HepG2 (cell line): ENCODE measurements around the gene SELPLG. TPM values are rescaled to one million over a fixed set of nuclear protein-coding genes. Genes with fewer than 3 reads are reported as not detected.

Experiments used
- ATAC-seq: fragments of 200-7000 bp; cut with Tn5 transposase; 3 replicates; pipeline ENCODE4 v1.9.1; 2020; ENCODE audit warnings: mild to moderate bottlenecking, moderate library complexity
- BruUV-seq: library from RNA; stranded (reverse); fragments of 400-500 nt; replicated peaks from 2 replicates; lab custom pipeline; 2021; lab: Mats Ljungman, UMichigan
- CTCF ChIA-PET: fragments of 300-600 bp; formaldehyde crosslinking; extraction: SDS; loops from one replicate; lab custom pipeline; 2021; ENCODE audit warnings: low total read pairs, inconsistent platforms, low intra/inter-chr PET ratio; lab: Yijun Ruan, JAX
- POLR2A ChIA-PET: fragments of 350-600 bp; sonication (Branson Sonifier 250); formaldehyde crosslinking; loops from one replicate; lab custom pipeline; 2020; ENCODE audit warnings: antibody characterized with exemption, inconsistent platforms; lab: Yijun Ruan, JAX
- DNase-seq: peaks from one replicate; pipeline ENCODE4 v3.0.0-alpha.2; 2015; ENCODE audit warnings: low spot score
- FAIRE-seq: peaks from 3 replicates; lab custom pipeline; 2011; peaks lifted over from hg19 to GRCh38; lab: Jason Lieb, UNC
- H2AFZ ChIP-seq: one replicate; pipeline ENCODE4 v1.6.1; 2011; ENCODE audit warnings: low read length, inconsistent platforms
- H3K27ac ChIP-seq: fragments of 300-600 bp; 3 replicates; pipeline ENCODE4 v1.8.0; 2011; ENCODE audit warnings: mixed run types, mild to moderate bottlenecking, mixed read lengths, low read length, inconsistent platforms; ENCODE audit not compliant: insufficient read depth; ENCODE audit errors: extremely low read length
- H3K27me3 ChIP-seq, 2 experiments: fragments of 200-600 bp in 1 of 2; 2 replicates in 1 of 2; 3 replicates in 1 of 2; pipeline versions ENCODE4 v1.6.0 to v1.8.0; 2011; ENCODE audit warnings: low read length in 2 of 2, mild to moderate bottlenecking in 2 of 2, moderate library complexity in 2 of 2, inconsistent platforms in 1 of 2; ENCODE audit not compliant: insufficient read depth in 2 of 2, control insufficient read depth in 1 of 2
- H3K36me3 ChIP-seq, 2 experiments: fragments of 200-600 bp in 1 of 2; replicated peaks in 1 of 2; 2 replicates in 1 of 2; 3 replicates in 1 of 2; pipeline versions ENCODE4 v1.5.1 to v1.8.0; 2011; ENCODE audit warnings: low read length in 2 of 2, inconsistent platforms in 1 of 2; ENCODE audit not compliant: insufficient read depth in 2 of 2, control insufficient read depth in 1 of 2
- H3K4me1 ChIP-seq: 2 replicates; pipeline ENCODE4 v1.5.1; 2012; ENCODE audit warnings: low read length, inconsistent platforms; ENCODE audit not compliant: insufficient read depth
- H3K4me2 ChIP-seq: 2 replicates; pipeline ENCODE4 v1.6.0; 2011; ENCODE audit warnings: low read depth, low read length, inconsistent platforms
- H3K4me3 ChIP-seq, 3 experiments: fragments of 200-600 bp in 1 of 3; sonication (generic), shearing (Covaris generic) in 1 of 3; replicated peaks in 1 of 3; 2 replicates each; pipeline ENCODE4 v1.5.1; 2011 to 2016; ENCODE audit warnings: low read length in 3 of 3, inconsistent platforms in 2 of 3, low read depth in 2 of 3, mild to moderate bottlenecking in 2 of 3, control low read depth in 1 of 3, mixed read lengths in 1 of 3; ENCODE audit not compliant: insufficient read depth in 1 of 3
- H3K79me2 ChIP-seq: one replicate; pipeline ENCODE4 v1.6.1; 2011; ENCODE audit warnings: low read length, inconsistent platforms; ENCODE audit not compliant: insufficient read depth
- H3K9ac ChIP-seq: 2 replicates; pipeline ENCODE4 v1.6.0; 2011; ENCODE audit warnings: mild to moderate bottlenecking, low read depth, low read length, inconsistent platforms; ENCODE audit not compliant: insufficient read depth
- H3K9me3 ChIP-seq: 2 replicates; pipeline ENCODE4 v1.5.1; 2012; ENCODE audit warnings: mild to moderate bottlenecking, low read length
- H4K20me1 ChIP-seq: 2 replicates; pipeline ENCODE4 v1.6.0; 2011; ENCODE audit warnings: inconsistent platforms, mild to moderate bottlenecking, low read length, moderate library complexity; ENCODE audit not compliant: insufficient read depth
- CEBPB ChIP-seq: IDR thresholded peaks from 2 replicates; pipeline ENCODE4 v1.6.1; 2011; ENCODE audit warnings: low read depth, low read length, improper control_type of control experiment, borderline replicate concordance
- MNT ChIP-seq: fragments of 450-650 bp; IDR thresholded peaks from 2 replicates; pipeline ENCODE4 v1.6.1; 2016
- PBX2 ChIP-seq: IDR thresholded peaks from 2 replicates; pipeline ENCODE4 v1.6.1; 2016; ENCODE audit warnings: control low read depth
- SALL1 ChIP-seq: sonication (generic); formaldehyde crosslinking; IDR thresholded peaks from 2 replicates; pipeline ENCODE4 v1.8.0; 2022; ENCODE audit warnings: mild to moderate bottlenecking, missing genetic modification reagents
- TBX2 ChIP-seq: sonication (generic); formaldehyde crosslinking; IDR thresholded peaks from 2 replicates; pipeline ENCODE4 v1.5.0; 2020; ENCODE audit warnings: missing genetic modification reagents, mild to moderate bottlenecking, borderline replicate concordance
- WGBS: methylation state at CpG from one replicate; pipeline ENCODE4 v1.1.6; 2017; ENCODE audit warnings: low lambda C conversion rate; 5-methylcytosine and 5-hydroxymethylcytosine counted together
- in situ Hi-C: cut with HindIII; loops from 2 replicates; pipeline ENCODE4 v1.10.0; 2017; ENCODE audit warnings: low pct_unique_long_range_greater_than_20kb; ENCODE audit not compliant: extremely low pct_ligation_motif_present
- intact Hi-C: fragments of 100-400 bp; cut with micrococcal nuclease; formaldehyde crosslinking; loops from one replicate; pipeline ENCODE4 v1.10.0; 2022; ENCODE audit not compliant: unreplicated experiment
- polyA plus RNA-seq, 8 experiments: library from polyadenylated mRNA; depleted of rRNA in 3 of 8; stranded (reverse) in 7 of 8; unstranded in 1 of 8; fragments of >200 nt; fragmentation: Illumina TruSeq in 4 of 8; extraction: Trizol in 4 of 8; gene quantifications; 2 replicates each; pipeline versions ENCODE4 v1.2.1 to v1.2.3, GENCODE V29; 2011 to 2016; ENCODE audit warnings: low read depth in 4 of 8, missing spikeins in 1 of 8, mixed read lengths in 1 of 8; ENCODE audit not compliant: insufficient read depth in 1 of 8
- total RNA-seq, 5 experiments: library from RNA; depleted of rRNA; stranded (reverse); fragments of >200 nt; fragmentation: Illumina TruSeq; extraction: Trizol; gene quantifications; 2 replicates each; pipeline ENCODE4 v1.2.3, GENCODE V29; 2016; ENCODE audit warnings: low read depth in 1 of 5
- TF ChIP-seq, protein P1 (sequence below): IDR thresholded peaks from 2 replicates; pipeline ENCODE4 v1.6.1; 2012; ENCODE audit warnings: inconsistent platforms
- TF ChIP-seq, protein P2 (sequence below): sonication (generic); formaldehyde crosslinking; conservative IDR thresholded peaks from 2 replicates; pipeline ENCODE4 v1.8.0; 2022; ENCODE audit warnings: mild to moderate bottlenecking, moderate library complexity, missing genetic modification reagents

Gene SELPLG
- total and polyA plus RNA-seq, 2 of the 13 experiments (the other 11 are each of a cell fraction or from before 2014, with no cell fraction given), result 0.12 TPM; not detected in 1

DNA sequence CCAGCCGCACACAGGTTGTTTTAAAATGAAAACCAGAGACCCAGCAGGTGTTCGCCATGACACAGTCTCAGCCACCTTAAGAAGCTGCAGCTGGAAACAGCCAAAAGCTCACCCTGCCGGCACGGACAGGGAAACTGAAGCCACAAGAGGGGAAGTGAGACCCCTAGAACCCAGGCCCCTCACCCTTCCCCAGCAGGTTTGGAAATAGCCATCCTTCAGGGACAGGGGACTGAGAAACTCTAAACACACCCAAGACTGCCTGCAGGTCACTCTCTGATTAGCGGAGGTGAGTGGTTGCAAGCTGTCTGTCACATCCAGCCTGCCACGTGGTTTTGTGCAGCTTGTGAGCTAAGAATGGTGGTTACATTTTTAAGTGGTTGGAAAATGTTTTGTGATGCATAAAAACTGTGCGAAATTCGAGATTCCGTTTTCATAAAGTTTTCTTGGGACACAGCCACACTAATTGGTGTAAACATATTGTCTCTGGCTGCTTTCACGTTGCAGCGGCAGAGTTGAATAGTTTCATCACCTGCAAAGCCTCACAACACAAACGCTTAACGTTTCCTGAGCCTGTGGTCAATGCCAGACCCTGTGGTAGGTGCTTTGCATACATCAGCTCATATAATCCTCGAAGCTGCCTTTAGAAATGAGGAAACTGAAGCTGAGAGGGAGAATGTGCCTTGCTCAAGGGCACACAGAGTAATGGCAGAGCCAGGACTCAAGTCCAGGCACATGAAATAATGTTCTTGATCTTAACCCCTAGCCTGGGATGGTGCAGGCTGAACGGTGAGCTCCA, 1.7 kb upstream of the SELPLG start:
- BruUV-seq, result no TSS peak
- no peak overlapping the region for H2AFZ ChIP-seq
- CTCF ChIA-PET, result no interaction called here
- no peak for DNase-seq
- no peaks in the 10 kb centered on the region for H3K79me2 ChIP-seq
- 0 out of 6 replicates have a peak overlapping the region, but pooled peaks of 1 of the 3 experiments have one; percentile 26 for H3K4me3 ChIP-seq
- H3K9ac ChIP-seq, result no peak overlapping the region
- peaks cover 39% of the 10 kb centered on the region for H3K4me1 ChIP-seq
- in situ Hi-C loops, result no loop called here
- TF ChIP-seq MNT, result 0 out of 2 replicates have a peak, but pooled peaks have one; percentile 6
- TF ChIP-seq SALL1 (CRISPR knock-in tag), result no peak
- TF ChIP-seq, protein P1, sequence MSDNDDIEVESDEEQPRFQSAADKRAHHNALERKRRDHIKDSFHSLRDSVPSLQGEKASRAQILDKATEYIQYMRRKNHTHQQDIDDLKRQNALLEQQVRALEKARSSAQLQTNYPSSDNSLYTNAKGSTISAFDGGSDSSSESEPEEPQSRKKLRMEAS, result peak; percentile 40; the same call in 1 of the 2 replicates
- TF ChIP-seq TBX2, result 0 out of 2 replicates have a peak, but pooled peaks have one; percentile 18
- TF ChIP-seq CEBPB, result no peak
- peak; percentile 48; the same call in 1 of the 2 replicates for TF ChIP-seq PBX2 (CRISPR knock-in tag)
- TF ChIP-seq, protein P2, sequence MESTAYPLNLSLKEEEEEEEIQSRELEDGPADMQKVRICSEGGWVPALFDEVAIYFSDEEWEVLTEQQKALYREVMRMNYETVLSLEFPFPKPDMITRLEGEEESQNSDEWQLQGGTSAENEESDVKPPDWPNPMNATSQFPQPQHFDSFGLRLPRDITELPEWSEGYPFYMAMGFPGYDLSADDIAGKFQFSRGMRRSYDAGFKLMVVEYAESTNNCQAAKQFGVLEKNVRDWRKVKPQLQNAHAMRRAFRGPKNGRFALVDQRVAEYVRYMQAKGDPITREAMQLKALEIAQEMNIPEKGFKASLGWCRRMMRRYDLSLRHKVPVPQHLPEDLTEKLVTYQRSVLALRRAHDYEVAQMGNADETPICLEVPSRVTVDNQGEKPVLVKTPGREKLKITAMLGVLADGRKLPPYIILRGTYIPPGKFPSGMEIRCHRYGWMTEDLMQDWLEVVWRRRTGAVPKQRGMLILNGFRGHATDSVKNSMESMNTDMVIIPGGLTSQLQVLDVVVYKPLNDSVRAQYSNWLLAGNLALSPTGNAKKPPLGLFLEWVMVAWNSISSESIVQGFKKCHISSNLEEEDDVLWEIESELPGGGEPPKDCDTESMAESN, result no peak
- no peak for FAIRE-seq
- H3K36me3 ChIP-seq, result no peaks in the 10 kb centered on the region
- no peak overlapping the region for H3K27ac ChIP-seq
- H3K4me2 ChIP-seq, result peak overlapping the region; percentile 32
- WGBS, result 9% methylated on average over 15 of the region's 15 CpGs
- no peaks in the 10 kb centered on the region for H4K20me1 ChIP-seq
- intact Hi-C loops, result no loop called here
- peaks cover 2 to 33% of the 10 kb centered on the region in 2 experiments; a peak in 4 of 5 replicates for H3K27me3 ChIP-seq
- H3K9me3 ChIP-seq, result no peaks in the 10 kb centered on the region
- ATAC-seq, result peak; percentile 16; the same call in 1 of the 3 replicates
- POLR2A ChIA-PET, result interaction anchor here (0.9 kb wide), 1 partner anchor 73 kb away, joined by 3 read pairs; the partner anchor contains the start of gene ISCU
